BJ (cell line): ENCODE data around the gene EPPIN. TPM values are rescaled to one million over a fixed set of nuclear protein-coding genes. Genes with fewer than 3 reads are reported as not detected.

Experiments used
- CTCF ChIA-PET: fragments of 350-600 bp; formaldehyde crosslinking; extraction: SDS; loops from one replicate; lab custom pipeline; 2021; ENCODE audit warnings: antibody characterized with exemption, inconsistent platforms; lab: Yijun Ruan, JAX
- POLR2A ChIA-PET: fragments of 300-600 bp; sonication (Branson Sonifier 250); formaldehyde crosslinking; extraction: SDS; loops from one replicate; lab custom pipeline; 2021; ENCODE audit warnings: antibody characterized with exemption; lab: Charles Lee
- DNase-seq: peaks from one replicate; pipeline ENCODE4 v3.0.0-alpha.2; 2011; ENCODE audit warnings: low read depth
- H3K27me3 ChIP-seq: 2 replicates; pipeline ENCODE4 v1.6.0; 2011; ENCODE audit warnings: low read length; ENCODE audit not compliant: control insufficient read depth, insufficient read depth
- H3K36me3 ChIP-seq: 2 replicates; pipeline ENCODE4 v1.5.1; 2011; ENCODE audit warnings: low read length; ENCODE audit not compliant: control insufficient read depth, insufficient read depth
- H3K4me3 ChIP-seq: 2 replicates; pipeline ENCODE4 v1.5.1; 2011; ENCODE audit warnings: low read depth, mild to moderate bottlenecking, control low read depth, low read length
- polyA minus RNA-seq: library from RNA; depleted of rRNA, polyadenylated mRNA; stranded (reverse); fragments of >200 nt; gene quantifications from 2 replicates; pipeline ENCODE4 v1.2.3, GENCODE V29; 2011; rRNA and poly(A)+ RNA removed
- polyA plus RNA-seq: library from polyadenylated mRNA; depleted of rRNA; stranded (reverse); fragments of >200 nt; gene quantifications from 2 replicates; pipeline ENCODE4 v1.2.3, GENCODE V29; 2011; rRNA removed
- TF ChIP-seq, protein P1 (sequence below): IDR thresholded peaks from 2 replicates; pipeline ENCODE4 v1.5.1; 2011; ENCODE audit warnings: low read depth, mild to moderate bottlenecking, control low read depth, inconsistent platforms, low read length, moderate library complexity; ENCODE audit not compliant: insufficient read depth

The EPPIN gene
- polyA plus RNA-seq (not detected in 2 replicates), polyA minus RNA-seq (not detected in 2 replicates)

DNA sequence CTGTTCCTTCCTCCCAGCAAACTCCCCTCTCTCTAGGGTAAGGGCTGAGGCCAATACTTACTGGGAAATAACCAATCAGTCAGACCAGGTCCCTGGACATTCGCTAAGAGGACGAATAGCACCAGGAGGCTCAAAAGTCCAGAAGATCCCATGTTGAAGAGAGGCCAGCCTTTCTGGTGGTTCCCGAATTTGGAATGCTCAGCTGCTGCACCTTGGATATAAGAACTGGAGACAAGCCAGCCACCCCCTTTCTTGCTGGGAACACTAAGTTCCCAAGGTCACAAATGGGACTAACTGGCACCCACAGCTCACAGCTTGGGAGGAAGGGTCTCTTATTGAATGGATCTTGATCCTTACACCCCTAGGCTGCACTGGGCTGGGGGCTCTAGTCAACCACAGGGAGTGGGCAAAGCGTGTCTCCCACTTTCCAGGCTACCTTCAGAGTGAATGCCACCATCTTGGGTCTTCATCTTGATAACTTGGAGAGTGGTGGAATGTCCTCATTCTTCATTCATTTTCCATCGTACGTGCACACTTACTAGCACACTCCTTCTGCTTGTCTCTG, at the start of gene EPPIN:
Gene EPPIN (minus strand): TSS at position 196 of the 565 bp plus-strand sequence. CDS start 44 bp downstream, at position 152.
- CTCF ChIA-PET = interaction anchor here (2.0 to 2.4 kb wide), 2 partner anchors 13 to 224 kb away, joined by 4 to 31 read pairs; no protein-coding TSS in a partner anchor

DNA sequence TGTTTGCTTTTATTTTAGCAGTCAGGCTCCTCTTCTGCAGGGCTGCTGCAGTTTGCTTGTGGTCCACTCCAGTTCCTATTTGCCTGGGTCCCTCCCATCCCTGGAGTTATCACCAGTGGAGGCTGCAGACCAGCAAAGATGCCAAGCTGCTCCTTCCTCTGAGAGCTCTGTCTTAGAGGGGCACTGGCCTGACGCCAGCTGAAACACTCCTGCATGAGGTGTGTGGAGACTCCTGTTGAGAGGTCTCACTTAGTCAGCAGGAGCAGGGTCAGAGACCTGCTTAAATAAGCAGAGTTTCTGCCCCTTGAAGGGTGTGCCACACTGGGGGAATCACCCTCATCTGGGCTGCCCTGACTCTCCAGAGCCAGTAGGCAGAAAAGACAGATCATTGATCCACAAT, 48.0 kb upstream of the EPPIN start:
- TF ChIP-seq, protein P1, sequence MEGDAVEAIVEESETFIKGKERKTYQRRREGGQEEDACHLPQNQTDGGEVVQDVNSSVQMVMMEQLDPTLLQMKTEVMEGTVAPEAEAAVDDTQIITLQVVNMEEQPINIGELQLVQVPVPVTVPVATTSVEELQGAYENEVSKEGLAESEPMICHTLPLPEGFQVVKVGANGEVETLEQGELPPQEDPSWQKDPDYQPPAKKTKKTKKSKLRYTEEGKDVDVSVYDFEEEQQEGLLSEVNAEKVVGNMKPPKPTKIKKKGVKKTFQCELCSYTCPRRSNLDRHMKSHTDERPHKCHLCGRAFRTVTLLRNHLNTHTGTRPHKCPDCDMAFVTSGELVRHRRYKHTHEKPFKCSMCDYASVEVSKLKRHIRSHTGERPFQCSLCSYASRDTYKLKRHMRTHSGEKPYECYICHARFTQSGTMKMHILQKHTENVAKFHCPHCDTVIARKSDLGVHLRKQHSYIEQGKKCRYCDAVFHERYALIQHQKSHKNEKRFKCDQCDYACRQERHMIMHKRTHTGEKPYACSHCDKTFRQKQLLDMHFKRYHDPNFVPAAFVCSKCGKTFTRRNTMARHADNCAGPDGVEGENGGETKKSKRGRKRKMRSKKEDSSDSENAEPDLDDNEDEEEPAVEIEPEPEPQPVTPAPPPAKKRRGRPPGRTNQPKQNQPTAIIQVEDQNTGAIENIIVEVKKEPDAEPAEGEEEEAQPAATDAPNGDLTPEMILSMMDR = no peak
- Histone ChIP-seq H3K27me3 (peaks cover 1% of the 10 kb centered on the region; the same call in 1 of the 2 replicates), H3K36me3 (no peaks in the 10 kb centered on the region), H3K4me3 (no peak overlapping the region)
- ChIA-PET CTCF (interaction anchor here (3.8 kb wide), 1 partner anchor 176 kb away, joined by 38 read pairs; no protein-coding TSS in a partner anchor), POLR2A (no interaction called here)
- DNase-seq = no peak

More for the DNA sequence above, at the start of gene EPPIN:
- Histone ChIP-seq H3K36me3 (no peaks in the 10 kb centered on the region), H3K4me3 (no peak within 1 kb of the TSS), H3K27me3 (peaks cover 2% of the 10 kb centered on the region; the same call in 1 of the 2 replicates)
- TF ChIP-seq, protein P1 = no peak
- POLR2A ChIA-PET = no interaction called here
- no peak for DNase-seq

DNA sequence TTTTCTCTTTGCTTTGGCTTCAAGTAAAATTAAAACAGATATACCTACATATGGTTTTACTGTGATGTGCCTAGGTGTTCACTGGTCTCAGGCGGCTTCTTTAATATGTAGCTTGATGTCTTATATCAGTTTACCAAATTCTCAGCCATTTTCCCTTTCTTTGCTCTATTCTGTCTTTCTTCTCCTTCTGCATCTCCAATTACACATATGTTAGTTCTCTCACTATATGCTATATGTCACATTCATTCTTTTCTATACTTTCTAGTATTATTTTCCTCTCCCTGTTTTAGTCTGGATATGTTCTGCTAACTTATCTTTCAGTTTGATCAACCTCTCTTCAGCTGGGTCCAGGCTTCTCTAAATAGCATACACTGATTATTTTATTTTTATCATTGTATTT, 46.3 kb upstream of the EPPIN start:
- POLR2A ChIA-PET = no interaction called here
- Histone ChIP-seq H3K27me3 (peaks cover 1% of the 10 kb centered on the region; the same call in 1 of the 2 replicates), H3K4me3 (no peak overlapping the region), H3K36me3 (no peaks in the 10 kb centered on the region)
- CTCF ChIA-PET = interaction anchor here (0.6 to 3.8 kb wide), 6 partner anchors 18 to 177 kb away, joined by 3 to 38 read pairs (median 4); no protein-coding TSS in a partner anchor
- TF ChIP-seq, protein P1 = no peak
- DNase-seq = no peak

DNA sequence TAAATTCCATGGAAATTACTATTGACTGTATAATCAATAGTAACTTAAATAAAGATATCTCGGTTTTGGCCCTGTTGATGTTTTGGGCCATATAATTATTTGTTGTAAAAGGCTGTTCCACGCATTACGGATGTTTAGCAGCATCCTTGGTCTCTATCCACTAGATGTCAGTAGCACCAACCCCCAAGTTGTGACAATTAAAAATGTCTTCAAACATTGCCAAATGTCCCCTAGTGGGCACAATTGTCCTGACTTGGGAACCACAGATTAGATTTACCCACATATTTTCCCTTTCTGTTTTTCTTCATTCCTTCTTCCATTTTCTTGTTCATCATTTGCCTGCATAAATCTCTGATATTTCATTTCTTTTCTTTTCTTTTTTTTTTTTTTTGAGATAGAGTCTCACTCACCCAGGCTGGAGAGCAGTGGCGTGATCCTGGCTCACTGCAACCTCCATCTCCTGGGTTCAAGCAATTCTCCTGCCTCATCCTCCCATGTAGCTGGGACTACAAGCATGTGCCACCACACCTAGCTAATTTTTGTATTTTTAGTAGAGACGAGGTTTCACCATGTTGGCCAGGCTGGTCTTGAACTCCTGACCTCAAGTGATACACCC, 45.5 kb upstream of the EPPIN start:
- Histone ChIP-seq H3K27me3 (0 out of 2 replicates have a peak, but pooled peaks cover 1% of the 10 kb centered on the region), H3K4me3 (no peak overlapping the region), H3K36me3 (no peaks in the 10 kb centered on the region)
- DNase-seq = no peak
- POLR2A ChIA-PET = no interaction called here
- TF ChIP-seq, protein P1 = peak; percentile 60
- CTCF ChIA-PET = interaction anchor here (0.6 to 3.8 kb wide), 7 partner anchors 15 to 178 kb away, joined by 3 to 38 read pairs (median 4); no protein-coding TSS in a partner anchor

DNA sequence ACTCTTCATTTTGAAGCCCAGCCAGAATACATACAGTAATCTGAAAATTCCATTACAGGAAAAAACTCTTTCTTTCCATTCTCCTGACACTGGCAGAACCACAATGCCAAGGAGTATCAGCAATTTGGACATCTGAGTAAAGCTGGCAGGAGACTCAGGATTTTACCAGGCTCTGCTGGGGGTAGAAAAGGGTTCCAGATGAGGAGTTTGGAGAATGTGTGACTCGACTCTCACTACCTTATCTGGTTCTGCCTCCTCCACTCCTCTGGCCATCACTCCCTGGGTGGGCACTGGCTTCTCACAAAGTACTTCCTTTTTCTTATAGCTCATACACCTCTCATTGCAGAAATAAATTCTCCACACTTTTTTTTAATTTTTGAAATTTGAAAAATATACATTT, 42.5 kb upstream of the EPPIN start:
- ChIA-PET CTCF (interaction anchor here (1.3 kb wide), 1 partner anchor 182 kb away, joined by 6 read pairs; no protein-coding TSS in a partner anchor), POLR2A (no interaction called here)
- TF ChIP-seq, protein P1 = no peak
- H3K4me3 ChIP-seq = no peak overlapping the region
- no peak for DNase-seq
- H3K36me3 ChIP-seq = no peaks in the 10 kb centered on the region
- no peaks in the 10 kb centered on the region; the same call in 1 of the 2 replicates for H3K27me3 ChIP-seq
